ENCODE measurements around the gene MRGPRD. TPM values are rescaled to one million over a fixed set of nuclear protein-coding genes. Genes with fewer than 3 reads are reported as not detected.

The MRGPRD gene
- total RNA-seq, 1 experiment from 2014 or later: not detected

- 0 out of 2 replicates have a peak, but pooled peaks cover under 1% of the 10 kb centered on the region for H3K79me2 ChIP-seq (ENCODE audit: insufficient read depth, low read length)
- H3K4me1 ChIP-seq (ENCODE audit: control insufficient read depth in 1 of 2, insufficient read depth in 2 of 2, low read length in 2 of 2): no peaks in the 10 kb centered on the region
- no peaks in the 10 kb centered on the region for H3K9me3 ChIP-seq (ENCODE audit: control insufficient read depth in 1 of 2, insufficient read depth in 1 of 2, low read depth in 1 of 2, low read length in 2 of 2)
- DNase-seq (ENCODE audit: low read depth, low spot score) (no peak), ATAC-seq (no peak)
- no peak overlapping the region for H3K4me3 ChIP-seq (replicated peaks in 1 of 2; ENCODE audit: low read depth in 1 of 2, low read length in 2 of 2)
- intact Hi-C loops (cut with micrococcal nuclease): no loop called here
- H3K27me3 ChIP-seq (ENCODE audit: insufficient read depth, low read length): no peaks in the 10 kb centered on the region
- TF ChIP-seq CEBPB (IDR thresholded peaks at IDR 0.05; ENCODE audit: low read depth) (no peak), CBX3 (IDR thresholded peaks at IDR 0.05; ENCODE audit: low read depth) (no peak), POLR2A (IDR thresholded peaks at IDR 0.05; ENCODE audit: borderline replicate concordance, extremely low read depth, insufficient read depth, insufficient read length) (no peak), SIN3A (IDR thresholded peaks at IDR 0.05; ENCODE audit: low read depth) (no peak), REST (IDR thresholded peaks at IDR 0.05; ENCODE audit: low read depth) (no peak), CTCF (IDR thresholded peaks at IDR 0.05 in 2 of 3, conservative IDR thresholded peaks at IDR 0.05 in 1 of 3; ENCODE audit: borderline replicate concordance in 1 of 3, insufficient read depth in 1 of 3, low read depth in 2 of 3, low read length in 2 of 3) (no peak), SRF (IDR thresholded peaks at IDR 0.05; ENCODE audit: low read depth) (no peak), ZNF274 (IDR thresholded peaks at IDR 0.05; ENCODE audit: low read depth, low read length) (no peak), TCF7L2 (IDR thresholded peaks at IDR 0.05; ENCODE audit: borderline replicate concordance, extremely low read depth, insufficient read depth, insufficient read length) (no peak), ELF1 (IDR thresholded peaks at IDR 0.05; ENCODE audit: borderline replicate concordance, low read depth) (no peak), JUND (IDR thresholded peaks at IDR 0.05) (no peak), ZFX (IDR thresholded peaks at IDR 0.05) (no peak), EZH2phosphoT487 (IDR thresholded peaks at IDR 0.05; ENCODE audit: borderline replicate concordance) (no peak), EZH2 (IDR thresholded peaks at IDR 0.05) (no peak)
- BruUV-seq (replicated peaks): no TSS peak
- ChIA-PET POLR2A (no interaction called here), RAD21 (ENCODE audit: low non-redundant PET in 1 of 2, low total read pairs in 2 of 2, uncharacterized antibody in 2 of 2, unreplicated experiment in 2 of 2) (no interaction called here), CTCF (no interaction called here)
- no peak overlapping the region for H3K4me2 ChIP-seq (ENCODE audit: low read length)
- peaks cover 17 to 23% of the 10 kb centered on the region in 2 experiments; a peak in 3 of 4 replicates for H3K36me3 ChIP-seq (ENCODE audit: control insufficient read depth in 1 of 2, insufficient read depth in 2 of 2, low read length in 2 of 2)
- H4K20me1 ChIP-seq (ENCODE audit: insufficient read depth): no peaks in the 10 kb centered on the region
- no peak overlapping the region for H3K27ac ChIP-seq (ENCODE audit: low read depth, low read length)
- no peak overlapping the region for H2AFZ ChIP-seq (ENCODE audit: low read depth, low read length, poor library complexity, severe bottlenecking)
- no peaks in the 10 kb centered on the region for H3K9me2 ChIP-seq (ENCODE audit: insufficient read depth)
- no peak overlapping the region for H3K9ac ChIP-seq (ENCODE audit: low read length)
Observed at GRCh38 chr11:68932933-68933577, 47.7 kb downstream of the MRGPRD start.

Data from HCT116 (cell line).